IPS-15b (cell line): Measurements from ENCODE around the gene TMEM143.

Experiments
- H3K27me3 ChIP-seq: one replicate; pipeline ENCODE4 v1.6.1; 2013; ENCODE audit warnings: low read length; ENCODE audit not compliant: control insufficient read depth, insufficient read depth
- H3K36me3 ChIP-seq: one replicate; pipeline ENCODE4 v1.6.1; 2013; ENCODE audit warnings: low read length; ENCODE audit not compliant: control insufficient read depth, insufficient read depth
- H3K4me1 ChIP-seq: one replicate; pipeline ENCODE4 v1.6.1; 2013; ENCODE audit warnings: mild to moderate bottlenecking, low read length; ENCODE audit not compliant: control insufficient read depth, insufficient read depth
- H3K4me3 ChIP-seq: one replicate; pipeline ENCODE4 v1.5.1; 2013; ENCODE audit warnings: low read depth, low read length
- H3K9ac ChIP-seq: one replicate; pipeline ENCODE4 v1.6.1; 2013; ENCODE audit warnings: low read depth, mild to moderate bottlenecking, low read length
- H3K9me3 ChIP-seq: one replicate; pipeline ENCODE4 v1.6.1; 2013; ENCODE audit warnings: mild to moderate bottlenecking, low read length; ENCODE audit not compliant: control insufficient read depth, insufficient read depth

The TMEM143 gene

GRCh38 chr19:48363810-48364597 is at the start of gene TMEM143, which contains the start of gene SYNGR4:
TMEM143 (minus strand) TSS chr19:48363940; CDS start chr19:48363920, 20 bp downstream.
SYNGR4 (plus strand) TSS chr19:48364367; CDS start chr19:48365843, 1,476 bp downstream.
- Histone ChIP-seq H3K27me3 (no peaks in the 10 kb centered on the region), H3K36me3 (no peaks in the 10 kb centered on the region), H3K9ac (peak within 1 kb of the TSS; percentile 80), H3K9me3 (no peaks in the 10 kb centered on the region), H3K4me1 (peaks cover 3% of the 10 kb centered on the region), H3K4me3 (peak within 1 kb of the TSS; percentile 68)

GRCh38 chr19:48405850-48406249 is 42.1 kb upstream of the TMEM143 start:
- Histone ChIP-seq H3K36me3 (no peaks in the 10 kb centered on the region), H3K9me3 (no peaks in the 10 kb centered on the region), H3K9ac (no peak overlapping the region), H3K4me3 (no peak overlapping the region), H3K4me1 (peaks cover 8% of the 10 kb centered on the region), H3K27me3 (no peaks in the 10 kb centered on the region)

GRCh38 chr19:48405010-48405659 is 41.4 kb upstream of the TMEM143 start:
- H3K9ac ChIP-seq: no peak overlapping the region
- H3K4me1 ChIP-seq: peaks cover 8% of the 10 kb centered on the region
- no peaks in the 10 kb centered on the region for H3K9me3 ChIP-seq
- no peak overlapping the region for H3K4me3 ChIP-seq
- H3K36me3 ChIP-seq: no peaks in the 10 kb centered on the region
- H3K27me3 ChIP-seq: no peaks in the 10 kb centered on the region

- Histone ChIP-seq H3K27me3 (no peaks in the 10 kb centered on the region), H3K36me3 (no peaks in the 10 kb centered on the region), H3K9ac (no peak overlapping the region), H3K4me1 (peaks cover 8% of the 10 kb centered on the region), H3K9me3 (no peaks in the 10 kb centered on the region), H3K4me3 (no peak overlapping the region)
These were observed 39.9 kb upstream of the TMEM143 start for GRCh38 chr19:48403606-48404005.

GRCh38 chr19:48401287-48401686 is 37.5 kb upstream of the TMEM143 start:
- Histone ChIP-seq H3K4me1 (peaks cover 12% of the 10 kb centered on the region), H3K27me3 (peaks cover 18% of the 10 kb centered on the region), H3K9me3 (no peaks in the 10 kb centered on the region), H3K4me3 (no peak overlapping the region), H3K36me3 (no peaks in the 10 kb centered on the region), H3K9ac (no peak overlapping the region)

GRCh38 chr19:48400018-48400742 is 36.4 kb upstream of the TMEM143 start:
- Histone ChIP-seq H3K36me3 (no peaks in the 10 kb centered on the region), H3K9ac (no peak overlapping the region), H3K9me3 (no peaks in the 10 kb centered on the region), H3K4me1 (peaks cover 12% of the 10 kb centered on the region), H3K27me3 (peaks cover 30% of the 10 kb centered on the region), H3K4me3 (peak overlapping the region; percentile 58)

GRCh38 chr19:48398375-48399235 is 34.9 kb upstream of the TMEM143 start:
- peaks cover 12% of the 10 kb centered on the region for H3K4me1 ChIP-seq

GRCh38 chr19:48398102-48398374 is 34.3 kb upstream of the TMEM143 start:
- Histone ChIP-seq H3K4me1 (peaks cover 8% of the 10 kb centered on the region), H3K27me3 (peaks cover 42% of the 10 kb centered on the region), H3K36me3 (no peaks in the 10 kb centered on the region), H3K9ac (no peak overlapping the region), H3K9me3 (no peaks in the 10 kb centered on the region), H3K4me3 (peak overlapping the region; percentile 77)

More at GRCh38 chr19:48398375-48399235, 34.9 kb upstream of the TMEM143 start:
- H3K36me3 ChIP-seq: no peaks in the 10 kb centered on the region
- peak overlapping the region; percentile 95 for H3K4me3 ChIP-seq
- peaks cover 42% of the 10 kb centered on the region for H3K27me3 ChIP-seq
- H3K9ac ChIP-seq: peak overlapping the region; percentile 70
- H3K9me3 ChIP-seq: no peaks in the 10 kb centered on the region

- Histone ChIP-seq H3K4me1 (peaks cover 8% of the 10 kb centered on the region), H3K4me3 (peak overlapping the region; percentile 77), H3K27me3 (peaks cover 45% of the 10 kb centered on the region), H3K9ac (no peak overlapping the region), H3K9me3 (no peaks in the 10 kb centered on the region), H3K36me3 (no peaks in the 10 kb centered on the region)
These were observed 33.7 kb upstream of the TMEM143 start for GRCh38 chr19:48397263-48398101.

- H3K27me3 ChIP-seq: peaks cover 45% of the 10 kb centered on the region
- H3K36me3 ChIP-seq: no peaks in the 10 kb centered on the region
- H3K9me3 ChIP-seq: no peaks in the 10 kb centered on the region
- H3K4me1 ChIP-seq: peaks cover 8% of the 10 kb centered on the region
- H3K4me3 ChIP-seq: no peak overlapping the region
- H3K9ac ChIP-seq: no peak overlapping the region
These were observed 33.1 kb upstream of the TMEM143 start for GRCh38 chr19:48396824-48397176.
